Stimulated activated CD8-positive, alpha-beta memory T cell treated with anti-CD3 and anti-CD28 coated beads, Interleukin-7, amount 100 ng/mL, for 24 hours (primary cell): ENCODE measurements around the gene APOL1.
"Not testable (repeated sequence)": the region's sequence is repeated elsewhere in the genome, so short reads cannot be mapped to it uniquely, and the experiment has no call there.

ENCODE experiments used
- DNase-seq: peaks from one replicate; pipeline ENCODE4 v3.0.0-alpha.2; 2020; ENCODE audit warnings: low read depth

Gene APOL1

GRCh38 chr22:36225333-36225922 is 27.5 kb upstream of the APOL1 start:
- DNase-seq = no peak

DNA sequence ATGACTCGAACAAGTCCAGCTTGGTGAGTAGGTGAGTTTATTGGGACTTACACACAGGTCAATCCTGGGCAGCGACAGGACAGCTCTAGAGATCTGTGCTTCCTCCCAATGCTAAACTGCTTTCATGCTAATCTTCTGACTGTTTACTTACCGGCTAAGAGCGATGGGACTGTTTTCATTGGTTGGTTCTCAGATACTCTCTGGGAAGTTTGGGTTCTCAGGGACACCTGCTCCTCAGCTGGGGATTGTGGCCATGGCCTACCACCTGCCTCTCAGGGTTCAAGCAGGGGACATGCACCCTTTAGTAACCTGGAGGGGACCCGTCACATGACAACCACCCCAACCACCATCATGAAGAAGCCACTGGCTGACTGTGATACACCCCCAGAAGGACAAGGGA is 26.7 kb upstream of the APOL1 start:
- DNase-seq = no peak

- DNase-seq = no peak
Observed at GRCh38 chr22:36227396-36227795, 25.5 kb upstream of the APOL1 start.

GRCh38 chr22:36227806-36228205 is 25.1 kb upstream of the APOL1 start:
- no peak for DNase-seq

- not testable (repeated sequence) for DNase-seq
Observed at GRCh38 chr22:36228369-36228768, 24.6 kb upstream of the APOL1 start.

DNA sequence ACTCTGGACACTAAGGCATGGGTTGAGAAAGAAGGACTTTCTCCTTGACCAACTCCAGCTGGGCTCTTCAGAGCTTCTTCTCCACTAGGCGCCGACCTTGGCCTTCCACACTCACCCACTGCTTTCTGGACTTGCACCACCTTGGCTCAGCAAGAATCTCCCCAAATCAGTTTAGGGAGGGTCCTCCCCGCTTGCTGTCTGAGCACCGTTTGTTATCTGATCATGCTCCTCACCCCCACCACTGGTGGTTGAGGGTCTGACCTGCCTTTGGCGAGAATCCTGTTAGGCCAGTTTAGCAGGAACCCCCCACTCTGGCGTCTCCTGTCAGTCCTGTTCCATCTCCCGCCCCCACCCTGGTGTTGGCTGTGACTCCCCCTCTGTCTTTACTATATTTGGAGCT is 24.0 kb upstream of the APOL1 start:
- no peak for DNase-seq

GRCh38 chr22:36229649-36230048 is 23.3 kb upstream of the APOL1 start:
- not testable (repeated sequence) for DNase-seq

GRCh38 chr22:36231051-36231450 is 21.9 kb upstream of the APOL1 start:
- not testable (repeated sequence) for DNase-seq

- no peak for DNase-seq
Observed at GRCh38 chr22:36232715-36233401, 20.1 kb upstream of the APOL1 start.

GRCh38 chr22:36233796-36234195 is 19.1 kb upstream of the APOL1 start:
- no peak for DNase-seq

DNA sequence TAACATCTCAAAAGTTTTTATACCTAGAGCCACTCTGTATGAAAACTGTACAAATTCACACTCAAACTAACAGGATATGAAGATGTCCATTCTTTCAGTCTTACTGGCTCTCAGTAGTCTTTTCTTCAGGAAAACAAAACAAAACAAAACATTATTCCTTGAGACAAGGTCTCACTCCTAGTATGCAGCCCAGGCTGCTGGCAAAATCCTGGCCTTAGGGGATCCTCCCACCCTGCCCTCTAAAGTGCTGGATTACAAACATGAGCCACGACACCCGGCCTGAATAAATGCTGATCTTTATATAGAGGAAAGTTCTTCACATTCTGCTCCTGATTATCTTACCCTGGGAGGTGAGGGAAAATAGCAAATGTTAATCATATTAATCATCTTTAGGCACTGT is 18.7 kb upstream of the APOL1 start:
- DNase-seq = no peak

- no peak for DNase-seq
Observed at GRCh38 chr22:36234919-36235318, 18.0 kb upstream of the APOL1 start.

DNA sequence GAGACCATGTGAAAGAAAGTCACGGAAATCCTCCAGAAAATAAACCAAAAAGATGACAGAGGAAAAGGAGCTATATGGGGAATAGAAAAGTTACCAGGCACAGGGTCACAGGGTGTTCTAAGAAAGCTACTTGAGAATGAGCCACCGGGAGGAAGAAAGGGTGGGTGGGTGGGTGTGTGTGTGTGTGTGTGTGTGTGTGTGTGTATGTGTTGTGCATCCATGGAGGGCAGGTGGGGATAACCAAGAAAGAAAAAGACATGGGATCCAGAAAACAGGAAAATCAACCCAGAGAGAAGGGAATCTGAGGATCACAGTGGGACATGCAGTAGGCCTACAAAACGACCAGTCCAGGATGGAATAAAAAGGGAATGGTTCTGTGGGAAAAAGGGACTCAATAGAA is 17.3 kb upstream of the APOL1 start:
- DNase-seq = no peak

- no peak for DNase-seq
Observed at GRCh38 chr22:36236388-36237319, 16.3 kb upstream of the APOL1 start.

DNA sequence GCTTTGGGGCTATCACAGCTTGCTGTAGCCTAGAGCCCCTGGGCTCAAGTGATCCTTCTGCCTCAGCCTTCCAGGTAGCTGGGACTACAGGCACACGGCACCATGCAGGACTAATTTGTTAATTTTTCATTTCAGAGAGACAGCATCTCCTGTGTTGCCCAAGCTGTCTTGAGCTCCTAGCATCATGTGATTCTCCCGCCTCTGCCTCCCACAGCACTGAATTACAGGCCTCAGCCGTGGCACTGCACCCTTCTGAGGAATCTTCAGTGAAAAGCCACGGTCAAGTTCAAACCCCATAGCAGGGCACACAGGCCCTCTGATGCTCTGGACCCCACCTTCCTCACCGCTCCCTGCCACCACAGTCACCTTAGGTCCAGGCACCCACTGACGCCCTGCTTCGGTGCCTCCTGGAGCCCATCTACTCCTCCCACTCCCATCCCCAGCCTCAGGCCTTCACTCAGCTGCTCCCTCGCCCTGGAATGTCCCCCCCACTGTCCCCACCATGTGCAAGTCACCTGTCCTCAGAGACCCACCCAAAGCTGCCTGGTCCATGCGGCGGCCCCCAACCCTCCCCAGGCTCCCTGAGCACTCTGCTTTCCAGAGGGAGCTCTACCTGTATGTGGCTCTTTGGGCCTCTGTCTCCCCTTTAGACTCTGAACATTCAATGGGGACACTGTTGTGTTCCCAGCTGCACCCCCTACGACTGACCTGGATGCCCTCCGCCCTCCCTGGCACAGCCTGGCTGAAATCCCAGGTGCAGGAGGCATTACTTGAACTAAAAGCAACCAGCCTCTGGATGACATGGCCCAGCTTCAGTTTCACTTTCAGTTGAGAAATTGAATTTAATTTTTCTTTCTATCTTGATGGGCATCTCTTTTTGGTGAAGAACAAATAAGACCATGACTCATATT is 15.2 kb upstream of the APOL1 start:
- DNase-seq = no peak

- no peak for DNase-seq
Observed at GRCh38 chr22:36238373-36239149, 14.4 kb upstream of the APOL1 start.

- no peak for DNase-seq
Observed at GRCh38 chr22:36239150-36239400, 13.9 kb upstream of the APOL1 start.

DNA sequence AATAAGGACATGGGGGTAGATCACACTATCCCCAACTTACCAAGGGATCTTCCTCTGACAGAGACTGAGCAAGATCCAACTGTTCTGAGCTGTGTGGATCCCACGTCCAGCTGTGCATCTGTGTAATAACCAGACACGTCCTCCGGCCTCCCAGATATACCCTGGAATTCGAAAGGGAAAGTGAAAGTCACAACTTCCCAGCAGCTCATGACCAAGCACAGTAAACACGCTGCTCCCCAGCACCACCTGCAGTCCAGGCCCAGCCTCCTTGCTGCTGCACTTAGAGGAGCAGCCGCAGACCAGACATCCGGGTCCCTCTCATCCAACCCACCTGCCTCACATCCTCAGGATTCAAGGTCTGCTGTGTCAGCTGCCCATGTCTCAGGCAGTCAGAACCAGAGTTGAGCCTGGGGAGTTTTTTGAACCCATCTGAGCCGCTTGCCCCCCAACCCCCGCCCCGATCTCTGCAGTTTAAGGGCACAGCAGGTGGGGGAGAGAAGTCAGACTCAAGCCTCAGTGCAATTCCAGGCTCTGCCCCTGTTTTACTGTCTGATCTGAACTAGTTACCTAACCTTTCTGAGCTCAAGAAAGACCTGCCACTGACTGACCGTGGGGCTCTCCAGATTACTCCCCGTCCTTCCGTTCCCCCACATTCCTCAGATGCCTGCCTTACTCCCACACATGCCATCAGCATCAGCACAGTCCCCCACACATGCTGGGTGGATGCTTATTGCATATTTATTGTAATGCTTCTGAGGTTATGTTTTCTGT is 13.3 kb upstream of the APOL1 start, which contains the start of gene APOL2:
APOL2 (minus strand) TSS at position 127 of the 771 bp plus-strand sequence. CDS start 6,365 bp downstream, outside the sequence.
- peak; percentile 63 for DNase-seq

GRCh38 chr22:36243986-36244385 is 8.9 kb upstream of the APOL1 start:
- no peak for DNase-seq
